Stimulated activated CD4-positive, alpha-beta T cell treated with anti-CD3 and anti-CD28 coated beads, Interleukin-12 subunit alpha, Interleukin-12 subunit beta, amount 100 ng/mL, for 24 hours (primary cell): ENCODE results near the gene KCNH1.
"Not testable (repeated sequence)": the region's sequence is repeated elsewhere in the genome, so short reads cannot be mapped to it uniquely, and the experiment has no call there.

Experiments used
- DNase-seq, 2 experiments: peaks; one replicate each; pipeline ENCODE4 v3.0.0-alpha.2; 2020; ENCODE audit warnings: low read depth in 2 of 2

KCNH1 gene

DNA sequence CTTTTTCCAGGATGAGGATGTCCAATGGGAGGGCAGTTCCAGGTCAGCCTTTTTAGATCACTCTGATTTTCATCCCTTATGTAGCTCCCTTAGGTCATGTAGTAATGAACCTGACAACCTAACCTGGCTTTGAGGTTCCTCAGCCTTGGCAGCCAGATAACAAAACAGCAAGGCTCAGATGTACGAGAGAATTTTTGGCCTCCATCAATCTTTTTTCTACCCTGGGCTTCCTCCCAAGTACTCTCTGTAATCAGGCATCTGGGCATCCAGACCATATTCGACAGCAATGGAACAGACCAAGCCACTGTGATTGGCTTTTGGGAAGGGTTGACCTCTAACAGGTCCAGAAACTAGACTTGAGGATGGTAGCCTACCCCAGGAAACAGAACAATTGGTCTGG lies 38.6 kb downstream of the KCNH1 start:
- DNase-seq, result no peak

DNA sequence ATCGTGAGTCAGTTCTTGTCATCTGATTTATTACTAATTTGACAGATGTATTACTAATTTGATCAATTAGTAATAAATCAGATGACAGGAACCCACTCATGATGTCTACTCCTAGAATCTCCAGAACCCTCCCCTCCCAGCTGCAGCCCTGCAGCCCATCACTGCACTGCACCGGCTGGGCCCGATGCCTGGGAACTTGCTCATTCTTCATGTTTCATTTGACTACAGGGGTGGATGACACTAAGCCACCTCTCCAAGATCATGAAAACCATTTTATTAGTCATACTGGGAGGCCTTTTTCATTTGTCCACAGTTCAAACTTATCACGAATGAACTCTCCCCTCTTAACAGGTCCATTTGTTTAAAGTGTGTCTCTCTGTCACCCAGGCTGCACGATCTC lies 41.0 kb downstream of the KCNH1 start:
- DNase-seq, result no peak

DNA sequence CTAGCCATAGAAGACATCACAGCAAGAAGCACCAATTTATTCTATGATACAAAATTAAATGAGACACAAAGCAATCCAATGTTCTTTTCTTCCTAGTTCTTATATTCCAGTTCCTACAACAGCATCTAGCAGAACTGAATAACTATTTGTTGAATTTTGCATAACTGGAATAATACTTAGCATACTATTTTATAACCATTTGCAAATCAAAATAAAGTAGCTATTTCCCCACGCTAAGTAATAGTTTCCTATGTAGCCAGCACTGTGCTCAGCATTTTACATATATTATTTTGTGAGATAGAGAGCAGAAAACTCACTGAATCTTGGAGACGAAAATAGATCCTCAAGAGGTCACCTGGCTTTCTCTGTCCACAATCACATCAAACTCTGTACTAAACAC lies 42.1 kb downstream of the KCNH1 start:
- no peak for DNase-seq

DNA sequence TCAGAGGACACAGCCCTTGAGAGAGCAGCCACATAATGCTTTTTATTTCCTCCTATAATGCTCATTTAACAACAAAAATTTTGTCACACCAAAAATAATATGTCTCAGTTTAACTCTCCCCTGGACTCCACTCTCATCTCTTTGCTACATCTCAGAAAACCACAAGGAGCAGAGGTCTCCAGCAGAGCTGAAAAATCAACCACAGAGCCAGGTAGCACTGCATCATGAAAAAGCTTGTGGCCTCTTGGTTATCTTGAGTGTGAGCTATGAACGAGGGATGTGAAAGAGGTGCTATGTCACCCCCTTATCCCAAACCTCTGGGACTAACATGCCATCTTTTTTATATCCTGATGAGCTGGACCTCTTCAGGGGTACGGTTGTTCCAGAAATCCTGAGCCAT lies 44.4 kb downstream of the KCNH1 start:
- DNase-seq, result no peak

DNA sequence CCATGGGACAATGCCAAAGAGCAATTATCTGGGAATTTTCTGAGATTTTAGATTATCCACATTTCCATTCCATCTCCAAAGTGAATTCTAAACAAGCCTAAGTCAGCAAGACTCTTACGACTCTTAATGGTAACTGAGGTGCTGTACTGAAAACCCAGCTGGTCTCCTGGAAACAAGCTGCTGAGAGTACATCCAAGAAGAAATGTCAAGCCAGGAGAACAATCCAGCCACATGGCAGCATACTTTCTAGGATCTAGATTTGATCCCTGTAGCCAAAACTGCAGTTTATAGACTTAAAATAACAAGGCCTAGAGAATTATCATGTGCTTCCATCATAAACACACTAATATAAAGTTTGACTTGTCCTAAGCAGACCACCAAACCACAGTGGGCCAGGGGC lies 45.8 kb downstream of the KCNH1 start:
- no peak for DNase-seq

DNA sequence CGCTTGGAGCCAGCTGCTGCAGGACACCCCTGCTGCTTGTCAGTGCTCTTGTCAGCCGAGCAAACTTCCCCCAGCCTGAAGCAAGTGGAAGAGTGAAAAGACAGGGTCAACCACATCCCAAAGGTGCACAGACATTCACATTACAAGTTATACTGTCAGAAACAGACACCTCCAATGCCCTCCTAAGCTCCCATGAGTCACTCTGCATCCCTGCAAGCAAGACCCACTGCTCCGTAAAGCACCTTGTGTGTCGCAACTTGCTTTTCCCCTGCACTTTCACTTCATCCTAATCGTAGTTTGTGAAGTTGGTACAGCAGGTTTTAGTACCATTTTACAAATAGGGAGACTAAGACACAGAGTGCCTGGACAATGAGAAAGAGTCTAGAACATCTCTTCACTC lies 51.1 kb downstream of the KCNH1 start:
- DNase-seq, result no peak

DNA sequence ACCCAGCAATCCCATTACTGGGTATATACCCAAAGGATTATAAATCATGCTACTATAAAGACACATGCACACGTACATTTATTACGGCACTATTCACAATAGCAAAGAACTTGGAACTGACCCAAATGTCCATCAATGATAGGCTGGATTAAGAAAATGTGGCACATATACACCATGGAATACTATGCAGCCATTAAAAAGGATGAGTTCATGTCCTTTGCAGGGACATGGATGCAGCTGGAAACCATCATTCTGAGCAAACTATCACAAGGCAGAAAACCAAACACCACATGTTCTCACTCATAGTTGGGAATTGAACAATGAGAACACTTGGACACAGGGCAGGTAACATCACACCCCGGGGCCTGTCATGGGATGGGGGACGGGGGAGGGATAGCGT lies 52.5 kb downstream of the KCNH1 start:
- DNase-seq, result not testable (repeated sequence)

DNA sequence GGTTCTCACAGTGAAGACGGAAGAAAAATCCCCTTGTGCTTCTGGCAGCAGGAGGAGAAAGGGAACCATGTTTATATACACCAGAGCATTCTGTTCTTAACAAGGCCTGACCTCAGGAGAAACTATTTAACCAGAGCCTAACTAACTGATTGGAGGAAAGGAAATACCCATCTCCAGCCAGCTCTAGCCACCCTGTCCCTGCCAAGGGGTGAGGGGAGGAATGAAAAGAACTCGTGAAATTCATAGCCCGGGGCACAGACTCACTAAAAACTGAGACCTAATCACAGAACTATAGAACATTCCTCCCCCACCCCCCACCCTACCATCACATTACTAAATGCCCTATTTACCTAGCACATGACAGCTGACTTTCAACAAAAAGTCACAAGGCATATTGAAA lies 65.0 kb downstream of the KCNH1 start:
- DNase-seq, result no peak

DNA sequence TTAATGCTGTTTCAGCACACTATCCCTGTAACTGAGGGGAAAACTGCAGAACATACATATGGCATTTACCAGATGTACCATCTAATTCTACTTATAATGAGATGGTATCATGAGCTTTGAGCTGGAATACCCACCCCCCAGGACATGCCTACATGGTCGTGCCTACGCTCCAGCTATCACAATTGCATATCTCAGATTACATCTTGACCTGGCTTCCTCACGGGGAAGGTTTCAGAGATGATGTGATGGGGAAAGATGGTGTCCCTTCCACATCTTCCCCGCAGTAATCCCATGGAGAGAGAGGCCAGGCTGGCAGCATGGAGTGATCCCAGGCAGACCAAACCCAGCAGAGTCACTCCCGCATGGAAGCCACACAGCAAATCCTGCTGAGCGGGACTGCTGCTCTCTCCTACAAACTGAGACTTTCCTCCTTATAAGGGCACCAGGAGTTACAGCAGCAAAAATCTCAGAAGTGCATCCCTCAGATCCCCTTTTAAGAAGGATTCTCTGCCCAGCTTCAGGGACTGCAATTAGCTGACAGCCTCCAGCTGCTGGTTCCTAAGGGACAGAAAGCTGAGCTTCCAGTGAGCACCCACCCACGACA lies 67.1 kb downstream of the KCNH1 start:
- DNase-seq, result no peak

DNA sequence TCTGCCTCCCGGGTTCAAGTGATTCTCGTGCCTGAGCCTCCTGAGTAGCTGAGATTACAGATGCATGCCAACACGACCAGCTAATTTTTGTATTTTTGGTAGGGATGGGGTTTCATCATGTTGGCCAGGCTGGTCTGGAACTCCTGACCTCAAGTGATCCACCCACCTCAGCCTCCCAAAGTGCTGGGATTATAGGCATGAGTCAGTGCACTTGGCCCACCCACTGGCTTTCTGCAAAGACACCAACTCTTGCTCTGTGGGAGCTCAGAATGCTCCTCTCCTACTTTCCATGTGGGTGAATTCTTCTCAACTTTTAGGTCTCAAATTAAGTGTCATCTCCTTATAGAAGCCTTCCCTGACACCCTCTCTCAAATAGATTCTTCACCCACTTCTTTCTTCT lies 92.1 kb downstream of the KCNH1 start:
- DNase-seq, result not testable (repeated sequence)

DNA sequence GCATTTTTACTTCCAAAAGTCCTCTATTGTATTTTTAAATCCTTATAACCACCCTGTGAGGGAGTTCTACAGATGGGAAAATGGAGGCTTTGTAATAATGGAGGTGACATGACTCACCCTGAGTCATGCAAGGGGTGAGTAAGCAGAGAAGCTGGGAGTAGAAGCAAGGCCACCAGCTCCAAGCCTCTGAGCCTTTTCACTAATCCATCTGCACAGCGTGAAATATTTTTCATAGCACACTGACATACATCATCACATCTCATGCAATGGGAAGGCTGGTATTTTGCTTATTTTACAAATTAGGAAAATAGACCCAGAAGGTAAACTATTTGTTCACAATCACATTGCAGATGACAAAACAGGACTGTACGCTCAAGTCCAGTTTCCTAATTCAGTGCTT lies 96.9 kb downstream of the KCNH1 start:
- no peak for DNase-seq

DNA sequence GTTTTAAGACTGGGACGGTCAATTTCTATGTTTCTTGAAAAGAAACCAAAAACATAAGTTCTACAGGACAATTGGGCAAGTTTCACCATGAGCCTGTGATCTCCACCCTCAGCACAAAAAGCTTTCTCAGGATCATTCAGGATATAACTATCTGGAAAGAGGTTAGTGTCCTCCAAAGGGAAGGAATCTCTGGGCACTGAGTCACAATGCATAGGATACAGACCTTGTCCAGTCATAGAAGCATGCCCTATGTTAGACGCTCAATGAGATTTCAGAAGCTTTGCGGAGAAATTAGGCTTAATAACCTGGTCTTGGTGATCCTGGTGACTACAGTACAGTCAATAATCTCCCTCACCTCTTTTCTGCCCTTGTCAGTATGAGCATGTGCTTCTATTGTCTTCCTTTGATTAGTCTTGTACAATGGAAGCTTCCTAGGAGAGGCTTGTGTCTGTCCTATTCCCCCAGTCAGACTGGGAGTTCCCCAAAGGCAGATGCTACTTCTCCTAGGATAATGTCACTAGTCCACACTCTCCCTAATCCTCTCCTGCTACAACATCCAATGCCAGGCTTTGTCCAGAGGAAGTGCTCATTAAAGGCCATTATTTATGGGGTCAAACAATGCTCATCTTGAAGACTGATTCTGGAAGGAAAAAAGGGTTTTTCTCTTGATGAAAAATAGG lies 97.4 kb downstream of the KCNH1 start:
- DNase-seq, result no peak

DNA sequence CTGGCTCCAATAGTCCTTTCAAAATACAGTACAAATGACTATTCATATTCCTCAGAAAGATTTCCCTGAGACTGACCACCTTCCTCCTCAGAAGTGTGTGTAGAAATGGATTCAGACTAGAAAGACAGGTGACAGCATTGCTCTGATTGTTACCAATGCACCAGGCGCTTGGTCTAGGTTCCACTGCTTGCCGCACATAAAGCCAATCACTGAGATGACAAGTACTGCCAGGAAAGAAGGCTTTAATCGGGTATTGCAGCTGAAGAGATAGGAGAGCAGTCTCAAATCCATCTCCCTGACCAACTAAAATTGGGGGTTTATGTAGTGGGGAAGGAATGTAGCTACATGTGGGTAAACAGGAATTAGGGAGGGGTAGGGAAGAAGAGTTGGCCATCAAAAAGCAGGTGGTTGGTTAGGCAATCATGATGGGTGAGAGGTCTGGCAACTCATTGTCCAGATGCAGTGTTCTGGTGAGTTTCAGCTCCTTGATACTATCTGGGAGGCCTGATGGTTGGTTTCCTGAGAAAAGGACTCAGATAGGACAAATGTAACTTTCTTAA lies 98.0 kb downstream of the KCNH1 start:
- DNase-seq, result no peak

DNA sequence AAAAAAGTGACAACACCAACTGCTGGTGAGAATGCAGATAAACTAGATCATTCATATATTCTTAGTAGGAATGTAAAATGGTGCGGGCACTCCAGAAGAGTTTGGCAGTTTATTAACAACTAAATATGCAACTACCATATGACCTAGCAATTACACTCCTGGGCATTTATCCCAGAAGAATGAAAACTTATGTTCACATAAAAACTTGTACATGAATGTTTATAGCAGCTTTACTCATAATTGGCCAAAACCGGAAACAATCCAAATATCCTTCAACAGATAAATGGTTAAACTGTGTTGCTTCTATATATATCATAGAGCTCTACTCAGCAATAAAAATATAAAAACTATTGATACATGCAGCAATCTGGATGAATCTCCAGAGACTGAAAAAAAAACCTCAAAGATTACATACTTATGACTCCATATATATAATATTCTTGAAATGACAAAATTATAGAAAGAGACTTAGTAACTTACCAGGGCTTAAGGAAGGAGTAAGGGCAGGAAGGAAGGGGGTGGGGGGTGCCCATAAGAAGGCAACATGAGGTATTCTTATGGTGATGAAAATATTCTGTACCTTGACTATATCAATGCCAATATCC lies 99.9 kb downstream of the KCNH1 start:
- no peak for DNase-seq

DNA sequence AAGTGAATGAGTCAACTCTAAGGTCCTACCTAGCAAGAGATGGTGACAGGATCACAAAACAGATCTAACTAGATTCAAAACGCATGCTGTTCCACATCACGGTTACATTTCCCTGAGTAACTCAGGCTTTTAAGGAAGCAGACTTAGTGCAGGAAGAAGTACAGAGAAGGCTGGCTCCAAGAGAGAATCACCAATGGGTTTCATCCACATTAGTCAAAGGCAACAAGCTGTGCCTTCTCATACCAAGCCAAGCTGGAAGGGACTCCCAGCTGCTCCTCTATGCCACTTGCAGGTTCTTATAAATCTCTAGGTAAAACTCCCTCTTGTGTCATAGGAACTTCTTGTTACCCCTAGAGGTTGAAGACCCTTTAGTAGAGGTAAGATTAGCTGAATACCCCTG lies 109.0 kb downstream of the KCNH1 start:
- no peak for DNase-seq

DNA sequence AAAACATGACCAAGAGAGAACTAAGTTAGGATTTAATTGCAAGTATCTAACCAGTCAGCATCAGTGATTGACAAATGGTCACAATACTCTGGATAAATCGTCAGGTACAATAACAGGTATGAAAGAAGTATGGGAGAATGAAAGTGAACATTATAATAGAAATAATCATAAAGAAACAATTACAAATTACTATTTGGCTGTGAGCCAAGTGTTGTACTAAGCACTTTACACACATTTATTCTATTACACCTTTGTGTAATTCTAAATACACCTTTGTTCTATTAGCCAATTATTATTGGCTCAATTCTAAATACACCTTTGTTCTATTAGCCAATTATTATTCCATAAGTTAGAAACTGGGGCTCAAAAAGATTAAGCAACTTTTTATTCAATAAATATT lies 114.7 kb downstream of the KCNH1 start:
- no peak for DNase-seq

DNA sequence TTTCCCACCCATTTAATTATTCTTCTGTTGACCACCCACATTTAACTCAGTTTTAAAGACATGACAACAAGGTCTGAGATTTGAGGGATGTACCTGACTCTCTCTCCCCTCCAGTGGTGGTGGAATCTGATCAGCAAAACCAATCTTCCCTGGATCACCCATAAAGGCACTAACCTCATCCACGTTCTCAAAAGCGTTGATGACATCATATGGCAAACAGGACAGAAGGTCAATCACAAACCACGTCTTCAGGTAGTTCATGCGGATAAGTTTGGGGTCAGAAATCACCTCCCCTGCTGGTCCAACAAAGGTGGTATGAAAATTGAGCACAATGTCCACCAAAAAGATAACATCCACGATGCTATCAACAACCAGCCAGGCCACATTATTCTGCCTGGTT lies 115.3 kb downstream of the KCNH1 start:
- no peak for DNase-seq

DNA sequence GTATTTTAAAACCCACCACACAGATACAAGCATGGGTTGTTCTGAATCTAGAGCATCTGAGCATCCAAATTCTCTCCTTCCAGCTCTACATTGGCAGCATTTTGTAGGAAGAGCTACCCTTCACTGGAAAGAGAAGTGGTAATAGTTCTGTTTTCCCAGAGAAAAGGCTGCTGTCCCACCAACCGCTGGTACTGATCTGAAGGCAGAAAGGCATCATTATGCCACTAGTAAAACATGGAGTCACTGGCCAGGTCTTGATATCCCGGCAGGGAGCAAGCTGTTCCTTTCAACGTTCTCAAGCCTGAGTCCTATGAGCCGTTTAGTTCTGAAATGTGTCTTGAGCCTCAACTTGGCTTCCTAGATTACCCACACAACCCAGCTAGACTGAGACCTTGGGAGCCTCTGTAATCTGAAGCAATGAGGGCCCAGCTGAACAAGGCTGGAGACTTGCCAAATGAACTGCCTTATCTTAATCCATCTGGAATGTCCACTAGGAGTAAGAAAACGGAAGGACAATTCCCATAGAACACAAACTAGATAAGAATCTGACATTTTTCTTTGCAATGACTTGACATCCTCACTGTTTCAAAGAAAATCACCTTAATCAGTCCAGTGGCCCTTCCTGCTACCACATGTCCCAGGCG lies 116.8 kb downstream of the KCNH1 start:
- no peak for DNase-seq

DNA sequence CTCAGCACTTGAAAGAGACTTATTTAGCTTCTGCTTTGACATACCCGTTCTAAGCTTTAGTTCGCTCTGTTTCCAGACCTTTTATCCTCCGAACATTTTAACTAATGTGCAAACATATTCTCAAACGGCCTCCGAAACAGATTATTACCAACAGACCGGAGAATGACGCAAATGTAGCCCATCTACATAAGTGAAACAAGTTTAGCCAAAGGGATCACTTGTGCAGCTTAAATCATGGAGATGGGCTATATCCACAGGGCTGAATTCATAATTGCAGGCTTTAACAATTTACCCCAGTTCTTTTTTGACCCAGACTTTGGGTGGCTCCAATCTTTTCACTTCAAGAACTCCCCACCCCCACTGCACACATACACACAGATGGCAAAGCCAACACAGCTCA lies 119.7 kb downstream of the KCNH1 start:
- no peak for DNase-seq

DNA sequence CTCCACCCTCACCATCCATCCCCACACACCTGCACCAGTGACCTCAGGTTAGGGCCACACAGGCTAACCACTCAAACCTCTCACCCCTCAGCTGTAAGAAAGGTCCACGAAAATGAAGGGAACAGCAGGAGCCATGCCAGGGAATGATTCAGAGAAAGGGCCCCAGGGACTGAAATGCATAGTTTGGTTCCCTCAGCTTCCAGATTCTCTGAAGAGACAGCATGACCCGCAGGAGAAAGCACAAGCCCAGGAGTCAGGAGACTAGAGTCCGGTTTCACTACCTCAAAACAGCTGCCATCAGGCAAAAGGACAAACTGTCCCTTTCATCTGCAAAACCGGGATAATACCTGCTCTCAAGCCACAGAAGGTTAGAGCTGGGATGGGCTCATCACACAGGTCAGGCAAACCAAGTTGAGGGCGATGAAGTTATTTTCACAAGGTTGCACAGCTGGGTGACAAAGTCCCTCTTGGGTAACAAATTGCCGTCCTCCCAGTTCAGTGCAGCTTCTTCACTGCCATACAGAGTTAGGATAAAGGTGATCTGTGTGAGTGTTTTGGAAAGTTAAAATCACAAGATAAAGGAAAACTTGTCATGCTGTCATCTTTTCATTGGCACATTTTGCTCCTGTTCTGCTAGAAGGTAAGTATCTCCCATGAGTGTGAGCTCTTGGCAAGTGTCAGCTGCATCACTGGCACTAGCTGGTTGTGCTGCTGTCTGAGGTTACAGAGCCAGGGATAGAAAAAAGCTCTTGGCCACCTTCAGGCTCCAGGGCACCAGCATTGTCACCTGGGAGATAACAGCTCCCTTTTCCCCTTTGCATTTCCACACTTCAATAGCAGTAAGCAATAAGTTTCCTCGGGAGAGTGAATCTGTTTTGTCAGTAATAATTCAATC lies 120.4 kb downstream of the KCNH1 start:
- DNase-seq, result no peak

DNA sequence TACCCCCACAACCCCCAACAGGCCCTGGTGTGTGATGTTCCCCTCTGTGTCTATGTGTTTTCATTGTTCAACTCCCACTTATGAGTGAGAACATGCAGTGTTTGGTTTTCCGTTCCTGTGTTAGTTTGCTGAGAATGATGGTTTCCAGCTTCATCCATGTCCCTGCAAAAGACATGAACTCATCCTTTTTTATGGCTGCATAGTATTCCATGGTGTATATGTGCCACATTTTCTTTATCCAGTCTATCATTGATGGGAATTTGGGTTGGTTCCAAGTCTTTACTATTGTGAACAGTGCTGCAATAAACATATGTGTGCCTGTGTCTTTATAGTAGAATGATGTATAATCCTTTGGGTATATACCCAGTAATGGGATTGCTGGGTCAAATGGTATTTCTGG lies 122.8 kb downstream of the KCNH1 start:
- DNase-seq, result not testable (repeated sequence)

DNA sequence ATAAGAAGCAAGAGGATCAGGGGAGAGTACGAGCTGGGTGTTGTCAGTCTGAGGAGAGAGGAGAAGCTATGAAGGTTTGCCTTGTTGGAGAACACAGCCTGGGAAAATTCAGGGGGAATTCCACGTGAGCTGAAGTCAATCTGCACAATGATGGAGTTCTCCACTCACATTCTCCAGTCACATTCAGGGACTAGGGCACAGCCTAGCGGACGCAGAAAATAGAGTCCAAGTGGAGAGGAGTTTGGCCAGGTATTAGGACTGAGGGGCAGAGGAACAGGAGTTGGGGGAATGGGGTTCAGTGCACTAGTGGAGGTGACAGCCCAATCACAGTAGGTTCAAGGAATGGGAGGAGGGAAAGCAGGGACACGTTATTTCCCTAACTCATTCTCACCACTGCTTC lies 124.0 kb downstream of the KCNH1 start:
- DNase-seq, result no peak
